ENCODE results near the gene MTMR10. TPM values are rescaled to one million over a fixed set of nuclear protein-coding genes. Genes with fewer than 3 reads are reported as not detected.

Gene MTMR10
- total RNA-seq, 1 donor from 2014 or later, result 14.8 TPM

DNA sequence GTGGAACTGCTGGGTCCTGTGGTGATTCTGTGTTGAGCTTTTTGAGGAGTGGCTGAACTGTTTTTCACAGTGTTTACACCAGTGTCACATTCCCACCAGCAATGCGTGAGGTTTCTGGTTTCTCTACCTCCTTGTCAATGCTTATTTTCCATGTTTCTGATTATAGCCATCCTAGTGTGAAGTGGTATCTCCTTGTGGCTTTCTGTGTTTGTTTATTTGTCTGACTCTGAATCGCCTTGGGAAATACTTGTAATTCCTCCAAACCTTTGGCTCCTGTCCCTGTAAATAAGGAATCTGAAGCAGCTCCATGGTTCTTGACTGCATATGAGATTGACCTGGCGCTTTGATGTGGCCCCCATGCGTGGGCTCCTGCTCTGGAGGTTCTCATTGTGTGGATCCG is 67.1 kb downstream of the MTMR10 start:
- Histone ChIP-seq H3K27me3 (ENCODE audit: insufficient read depth, low read length) (no peaks in the 10 kb centered on the region), H3K36me3 (ENCODE audit: insufficient read depth, low read length) (peaks cover 23% of the 10 kb centered on the region), H4K20me1 (ENCODE audit: insufficient read depth, low read length) (peaks cover 8% of the 10 kb centered on the region), H2AFZ (ENCODE audit: low read depth, low read length) (no peak overlapping the region), H3K9me3 (ENCODE audit: insufficient read depth, low read depth, low read length) (no peaks in the 10 kb centered on the region), H3K4me3 (ENCODE audit: insufficient read depth, low read depth, low read length) (no peak overlapping the region), H3K4me1 (ENCODE audit: insufficient read depth, low read length) (peaks cover 37% of the 10 kb centered on the region), H3K4me2 (ENCODE audit: low read length) (peak overlapping the region; percentile 22), H3K79me2 (ENCODE audit: insufficient read depth, low read length) (no peaks in the 10 kb centered on the region), H3K9ac (ENCODE audit: low read length) (no peak overlapping the region), H3K27ac (ENCODE audit: low read depth, low read length) (peak overlapping the region; percentile 11)
- DNase-seq (ENCODE audit: low read depth) (peak; percentile 89), FAIRE-seq (peak; percentile 62)
- H3K4me3 Mint-ChIP-seq (ENCODE audit: unreplicated experiment), result no peak overlapping the region
- H3K36me3 Mint-ChIP-seq (ENCODE audit: low read depth, unreplicated experiment), result peaks cover 17% of the 10 kb centered on the region
- no peaks in the 10 kb centered on the region for H3K27me3 Mint-ChIP-seq (ENCODE audit: low read depth, unreplicated experiment)
- H3K4me1 Mint-ChIP-seq (ENCODE audit: low read depth, unreplicated experiment), result peaks cover 22% of the 10 kb centered on the region
- H3K9me3 Mint-ChIP-seq (ENCODE audit: unreplicated experiment), result no peaks in the 10 kb centered on the region
- no peak overlapping the region for H3K27ac Mint-ChIP-seq (ENCODE audit: unreplicated experiment)
- TF ChIP-seq, protein P1, sequence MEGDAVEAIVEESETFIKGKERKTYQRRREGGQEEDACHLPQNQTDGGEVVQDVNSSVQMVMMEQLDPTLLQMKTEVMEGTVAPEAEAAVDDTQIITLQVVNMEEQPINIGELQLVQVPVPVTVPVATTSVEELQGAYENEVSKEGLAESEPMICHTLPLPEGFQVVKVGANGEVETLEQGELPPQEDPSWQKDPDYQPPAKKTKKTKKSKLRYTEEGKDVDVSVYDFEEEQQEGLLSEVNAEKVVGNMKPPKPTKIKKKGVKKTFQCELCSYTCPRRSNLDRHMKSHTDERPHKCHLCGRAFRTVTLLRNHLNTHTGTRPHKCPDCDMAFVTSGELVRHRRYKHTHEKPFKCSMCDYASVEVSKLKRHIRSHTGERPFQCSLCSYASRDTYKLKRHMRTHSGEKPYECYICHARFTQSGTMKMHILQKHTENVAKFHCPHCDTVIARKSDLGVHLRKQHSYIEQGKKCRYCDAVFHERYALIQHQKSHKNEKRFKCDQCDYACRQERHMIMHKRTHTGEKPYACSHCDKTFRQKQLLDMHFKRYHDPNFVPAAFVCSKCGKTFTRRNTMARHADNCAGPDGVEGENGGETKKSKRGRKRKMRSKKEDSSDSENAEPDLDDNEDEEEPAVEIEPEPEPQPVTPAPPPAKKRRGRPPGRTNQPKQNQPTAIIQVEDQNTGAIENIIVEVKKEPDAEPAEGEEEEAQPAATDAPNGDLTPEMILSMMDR (IDR thresholded peaks at IDR 0.05; ENCODE audit: insufficient read depth, low read depth, low read length), result no peak
- no peak for TF ChIP-seq EZH2 (IDR thresholded peaks at IDR 0.05; ENCODE audit: insufficient read depth, low read length)

DNA sequence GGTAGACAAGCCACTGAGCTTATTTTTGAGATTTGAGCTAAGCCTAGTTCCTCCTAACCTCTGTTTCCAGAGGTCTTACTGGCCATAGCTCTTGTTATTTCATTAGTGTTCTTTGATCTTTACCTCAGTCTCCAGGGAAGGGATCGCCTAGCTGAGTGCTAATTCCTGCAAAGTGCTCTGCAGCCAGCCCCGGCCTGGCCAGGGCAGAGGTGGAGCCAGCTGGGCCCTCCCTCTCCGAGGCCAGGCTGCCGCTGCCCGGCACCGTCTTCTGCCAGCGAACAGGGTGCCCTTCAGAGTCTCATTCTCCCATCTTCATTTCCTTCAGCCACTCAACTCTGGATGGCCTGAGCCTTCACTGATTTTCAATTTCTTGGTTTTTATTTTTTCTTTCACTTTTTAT is 68.0 kb downstream of the MTMR10 start:
- no peak overlapping the region for H3K4me3 ChIP-seq (ENCODE audit: insufficient read depth, low read depth, low read length)
- peaks cover 27% of the 10 kb centered on the region for H3K36me3 ChIP-seq (ENCODE audit: insufficient read depth, low read length)
- Mint-ChIP-seq H3K4me1 (ENCODE audit: low read depth, unreplicated experiment) (peaks cover 22% of the 10 kb centered on the region), H3K9me3 (ENCODE audit: unreplicated experiment) (no peaks in the 10 kb centered on the region), H3K4me3 (ENCODE audit: unreplicated experiment) (no peak overlapping the region), H3K27me3 (ENCODE audit: low read depth, unreplicated experiment) (no peaks in the 10 kb centered on the region), H3K36me3 (ENCODE audit: low read depth, unreplicated experiment) (peaks cover 17% of the 10 kb centered on the region), H3K27ac (ENCODE audit: unreplicated experiment) (peak overlapping the region; percentile 96)
- H3K4me1 ChIP-seq (ENCODE audit: insufficient read depth, low read length), result peaks cover 37% of the 10 kb centered on the region
- no peak overlapping the region for H2AFZ ChIP-seq (ENCODE audit: low read depth, low read length)
- H3K27me3 ChIP-seq (ENCODE audit: insufficient read depth, low read length), result no peaks in the 10 kb centered on the region
- TF ChIP-seq EZH2 (IDR thresholded peaks at IDR 0.05; ENCODE audit: insufficient read depth, low read length), result no peak
- TF ChIP-seq, protein P1 (IDR thresholded peaks at IDR 0.05; ENCODE audit: insufficient read depth, low read depth, low read length), result no peak
- peak overlapping the region; percentile 56 for H3K9ac ChIP-seq (ENCODE audit: low read length)
- H3K79me2 ChIP-seq (ENCODE audit: insufficient read depth, low read length), result no peaks in the 10 kb centered on the region
- H3K27ac ChIP-seq (ENCODE audit: low read depth, low read length), result peak overlapping the region; percentile 79
- H3K4me2 ChIP-seq (ENCODE audit: low read length), result peak overlapping the region; percentile 66
- no peaks in the 10 kb centered on the region for H3K9me3 ChIP-seq (ENCODE audit: insufficient read depth, low read depth, low read length)
- DNase-seq (ENCODE audit: low read depth) (no peak), FAIRE-seq (no peak)
- H4K20me1 ChIP-seq (ENCODE audit: insufficient read depth, low read length), result peaks cover 8% of the 10 kb centered on the region

DNA sequence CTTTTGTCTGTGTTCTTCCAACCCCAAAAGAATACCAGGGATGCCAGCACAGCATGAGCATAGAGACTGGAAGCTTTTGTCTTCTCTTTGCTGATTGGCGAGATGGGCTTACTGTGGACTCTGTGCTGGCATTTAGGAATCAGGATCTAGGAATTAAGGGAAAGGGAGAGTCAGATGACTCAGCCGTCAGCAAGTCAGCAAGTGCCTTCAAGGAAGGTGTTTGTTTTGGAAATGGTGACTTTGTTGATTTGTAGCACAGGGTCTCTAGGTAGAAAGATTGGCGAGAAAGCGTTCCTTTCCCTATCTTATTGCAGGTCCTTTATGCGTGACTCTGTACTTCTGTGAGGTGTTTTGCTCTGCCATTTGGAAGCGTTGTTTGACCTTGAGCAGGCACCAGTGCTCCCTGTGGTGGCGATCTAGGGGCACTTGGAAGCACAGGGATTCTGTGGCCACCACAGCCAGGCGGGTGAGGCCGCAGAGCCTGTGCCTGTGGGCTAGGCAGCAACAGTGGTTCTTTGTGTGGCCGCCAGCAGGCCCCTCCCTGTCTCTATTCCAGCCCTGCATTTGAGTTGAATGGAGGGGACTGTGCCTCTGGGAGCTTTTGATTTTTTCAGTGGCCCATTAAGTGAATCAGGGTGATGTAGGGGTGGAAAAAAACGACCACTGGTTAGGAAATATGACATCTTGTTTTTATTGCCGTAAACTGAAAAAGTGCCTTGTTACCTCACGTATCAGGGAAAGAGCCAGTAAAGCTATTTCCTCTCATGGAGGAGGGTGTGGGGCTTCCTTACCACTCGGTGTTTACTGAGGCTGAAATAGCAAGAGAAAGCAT is 68.7 kb downstream of the MTMR10 start:
- Mint-ChIP-seq H3K4me3 (ENCODE audit: unreplicated experiment) (no peak overlapping the region), H3K27ac (ENCODE audit: unreplicated experiment) (peak overlapping the region; percentile 96), H3K4me1 (ENCODE audit: low read depth, unreplicated experiment) (peaks cover 22% of the 10 kb centered on the region), H3K36me3 (ENCODE audit: low read depth, unreplicated experiment) (peaks cover 16% of the 10 kb centered on the region), H3K9me3 (ENCODE audit: unreplicated experiment) (no peaks in the 10 kb centered on the region), H3K27me3 (ENCODE audit: low read depth, unreplicated experiment) (no peaks in the 10 kb centered on the region)
- H4K20me1 ChIP-seq (ENCODE audit: insufficient read depth, low read length), result peaks cover 6% of the 10 kb centered on the region
- DNase-seq (ENCODE audit: low read depth), result peak; percentile 89
- TF ChIP-seq EZH2 (IDR thresholded peaks at IDR 0.05; ENCODE audit: insufficient read depth, low read length), result no peak
- TF ChIP-seq, protein P1 (IDR thresholded peaks at IDR 0.05; ENCODE audit: insufficient read depth, low read depth, low read length), result no peak
- H3K27me3 ChIP-seq (ENCODE audit: insufficient read depth, low read length), result no peaks in the 10 kb centered on the region
- peak; percentile 74 for FAIRE-seq
- no peak overlapping the region for H2AFZ ChIP-seq (ENCODE audit: low read depth, low read length)
- peak overlapping the region; percentile 56 for H3K9ac ChIP-seq (ENCODE audit: low read length)
- H3K4me1 ChIP-seq (ENCODE audit: insufficient read depth, low read length), result peaks cover 37% of the 10 kb centered on the region
- H3K4me3 ChIP-seq (ENCODE audit: insufficient read depth, low read depth, low read length), result no peak overlapping the region
- H3K79me2 ChIP-seq (ENCODE audit: insufficient read depth, low read length), result no peaks in the 10 kb centered on the region
- no peaks in the 10 kb centered on the region for H3K9me3 ChIP-seq (ENCODE audit: insufficient read depth, low read depth, low read length)
- peak overlapping the region; percentile 79 for H3K27ac ChIP-seq (ENCODE audit: low read depth, low read length)
- peak overlapping the region; percentile 66 for H3K4me2 ChIP-seq (ENCODE audit: low read length)
- peaks cover 29% of the 10 kb centered on the region for H3K36me3 ChIP-seq (ENCODE audit: insufficient read depth, low read length)

All from astrocyte (in vitro differentiated cells and primary cell).